GM19397 (cell line): ENCODE measurements around the gene TBC1D22A.

ENCODE experiments used
- ATAC-seq: cut with Tn5 transposase; IDR thresholded peaks from one replicate; pipeline ENCODE4 v1.9.1; 2021; ENCODE audit warnings: mild to moderate bottlenecking, moderate library complexity; ENCODE audit not compliant: unreplicated experiment

TBC1D22A gene

GRCh38 chr22:47064016-47064415, 301.6 kb downstream of the TBC1D22A start:
- no peak for ATAC-seq

- no peak for ATAC-seq
These were observed 302.0 kb downstream of the TBC1D22A start for GRCh38 chr22:47064416-47064815.

- ATAC-seq: no peak
These were observed 303.5 kb downstream of the TBC1D22A start for GRCh38 chr22:47065756-47066615.

- ATAC-seq: no peak
These were observed 304.1 kb downstream of the TBC1D22A start for GRCh38 chr22:47066616-47066905.

- ATAC-seq: no peak
These were observed 305.0 kb downstream of the TBC1D22A start for GRCh38 chr22:47067321-47067890.

GRCh38 chr22:47067911-47068625, 305.6 kb downstream of the TBC1D22A start:
- no peak for ATAC-seq

GRCh38 chr22:47068626-47068996, 306.2 kb downstream of the TBC1D22A start:
- ATAC-seq: no peak

- no peak for ATAC-seq
These were observed 306.8 kb downstream of the TBC1D22A start for GRCh38 chr22:47069270-47069669.

- ATAC-seq: no peak
These were observed 308.8 kb downstream of the TBC1D22A start for GRCh38 chr22:47071078-47071806.

GRCh38 chr22:47071807-47072641, 309.6 kb downstream of the TBC1D22A start:
- no peak for ATAC-seq

- no peak for ATAC-seq
These were observed 310.2 kb downstream of the TBC1D22A start for GRCh38 chr22:47072642-47072967.

GRCh38 chr22:47073075-47073474, 310.6 kb downstream of the TBC1D22A start:
- no peak for ATAC-seq

- no peak for ATAC-seq
These were observed 311.7 kb downstream of the TBC1D22A start for GRCh38 chr22:47074105-47074504.

- no peak for ATAC-seq
These were observed 313.1 kb downstream of the TBC1D22A start for GRCh38 chr22:47075568-47075967.

- no peak for ATAC-seq
These were observed 314.3 kb downstream of the TBC1D22A start for GRCh38 chr22:47076758-47077157.

GRCh38 chr22:47080100-47080499, 317.6 kb downstream of the TBC1D22A start:
- ATAC-seq: no peak

GRCh38 chr22:47082505-47082904, 320.1 kb downstream of the TBC1D22A start:
- no peak for ATAC-seq

- ATAC-seq: no peak
These were observed 321.0 kb downstream of the TBC1D22A start for GRCh38 chr22:47083379-47083986.

- no peak for ATAC-seq
These were observed 321.8 kb downstream of the TBC1D22A start for GRCh38 chr22:47084226-47084625.

GRCh38 chr22:47086596-47087248, 324.3 kb downstream of the TBC1D22A start:
- ATAC-seq: no peak
